Measurements from ENCODE around the gene C12orf57.

DNA sequence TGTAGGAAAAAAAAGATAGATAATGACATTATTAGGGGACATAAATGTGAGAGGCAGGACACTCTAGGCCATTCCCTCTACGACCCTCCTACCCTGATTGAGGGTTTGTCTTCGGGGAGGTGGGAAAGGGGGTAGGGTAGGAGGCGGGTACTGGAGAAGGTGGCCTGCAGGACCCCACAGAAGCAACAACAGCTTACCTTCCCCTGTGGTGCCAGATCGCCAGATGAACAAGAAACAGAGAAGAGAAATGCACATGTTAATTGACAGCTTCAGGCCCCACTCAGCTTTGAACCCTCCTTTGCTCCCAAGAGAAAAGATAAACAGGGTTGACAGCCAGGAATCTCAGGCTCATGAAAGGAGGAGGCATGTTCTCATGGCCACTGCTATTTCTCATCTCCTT is 21.9 kb downstream of the C12orf57 start:
- no peak for TF ChIP-seq HDAC6 (IDR thresholded peaks at IDR 0.05; ENCODE audit: unreplicated experiment)
- TF ChIP-seq, protein P1, sequence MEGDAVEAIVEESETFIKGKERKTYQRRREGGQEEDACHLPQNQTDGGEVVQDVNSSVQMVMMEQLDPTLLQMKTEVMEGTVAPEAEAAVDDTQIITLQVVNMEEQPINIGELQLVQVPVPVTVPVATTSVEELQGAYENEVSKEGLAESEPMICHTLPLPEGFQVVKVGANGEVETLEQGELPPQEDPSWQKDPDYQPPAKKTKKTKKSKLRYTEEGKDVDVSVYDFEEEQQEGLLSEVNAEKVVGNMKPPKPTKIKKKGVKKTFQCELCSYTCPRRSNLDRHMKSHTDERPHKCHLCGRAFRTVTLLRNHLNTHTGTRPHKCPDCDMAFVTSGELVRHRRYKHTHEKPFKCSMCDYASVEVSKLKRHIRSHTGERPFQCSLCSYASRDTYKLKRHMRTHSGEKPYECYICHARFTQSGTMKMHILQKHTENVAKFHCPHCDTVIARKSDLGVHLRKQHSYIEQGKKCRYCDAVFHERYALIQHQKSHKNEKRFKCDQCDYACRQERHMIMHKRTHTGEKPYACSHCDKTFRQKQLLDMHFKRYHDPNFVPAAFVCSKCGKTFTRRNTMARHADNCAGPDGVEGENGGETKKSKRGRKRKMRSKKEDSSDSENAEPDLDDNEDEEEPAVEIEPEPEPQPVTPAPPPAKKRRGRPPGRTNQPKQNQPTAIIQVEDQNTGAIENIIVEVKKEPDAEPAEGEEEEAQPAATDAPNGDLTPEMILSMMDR (IDR thresholded peaks at IDR 0.05 in 2 of 3, conservative IDR thresholded peaks at IDR 0.05 in 1 of 3; ENCODE audit: control insufficient read depth in 2 of 3, extremely low read depth in 1 of 3, insufficient read depth in 1 of 3, low read depth in 3 of 3, low read length in 3 of 3) = no peak
- no peak for TF ChIP-seq NFYB (IDR thresholded peaks at IDR 0.05; ENCODE audit: insufficient read depth, low read depth, low read length)
- TF ChIP-seq POLR2AphosphoS5 (IDR thresholded peaks at IDR 0.05; ENCODE audit: low read length) = no peak
- TF ChIP-seq, protein P2, sequence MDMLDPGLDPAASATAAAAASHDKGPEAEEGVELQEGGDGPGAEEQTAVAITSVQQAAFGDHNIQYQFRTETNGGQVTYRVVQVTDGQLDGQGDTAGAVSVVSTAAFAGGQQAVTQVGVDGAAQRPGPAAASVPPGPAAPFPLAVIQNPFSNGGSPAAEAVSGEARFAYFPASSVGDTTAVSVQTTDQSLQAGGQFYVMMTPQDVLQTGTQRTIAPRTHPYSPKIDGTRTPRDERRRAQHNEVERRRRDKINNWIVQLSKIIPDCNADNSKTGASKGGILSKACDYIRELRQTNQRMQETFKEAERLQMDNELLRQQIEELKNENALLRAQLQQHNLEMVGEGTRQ (IDR thresholded peaks at IDR 0.05; ENCODE audit: borderline replicate concordance, low read depth, low read length) = no peak

Data from GM12878 (cell line).